ENCODE results near the gene ARSD.

- no peak for TF ChIP-seq GATA2 (IDR thresholded peaks at IDR 0.05; ENCODE audit: low read depth, low read length)
- no peak for TF ChIP-seq GATA3 (IDR thresholded peaks at IDR 0.05; ENCODE audit: low read depth, low read length)
Measured at GRCh38 chrX:2913118-2913517, 16.0 kb downstream of the ARSD start.

All from SH-SY5Y (cell line).